Fibroblast of mammary gland (primary cell): ENCODE results near the gene ADGRD2.

ENCODE experiments used
- DNase-seq: peaks from one replicate; pipeline ENCODE4 v3.0.0-alpha.2; 2010; ENCODE audit warnings: low read depth
- H3K4me3 ChIP-seq: 2 replicates; pipeline ENCODE4 v1.5.1; 2011; ENCODE audit warnings: low read depth, mild to moderate bottlenecking, low read length, moderate library complexity; ENCODE audit not compliant: control insufficient read depth
- CTCF ChIP-seq: conservative IDR thresholded peaks from 2 replicates; pipeline ENCODE4 v1.5.1; 2011; ENCODE audit warnings: low read depth, low read length, inconsistent platforms; ENCODE audit not compliant: control insufficient read depth, insufficient read depth

Gene ADGRD2

DNA sequence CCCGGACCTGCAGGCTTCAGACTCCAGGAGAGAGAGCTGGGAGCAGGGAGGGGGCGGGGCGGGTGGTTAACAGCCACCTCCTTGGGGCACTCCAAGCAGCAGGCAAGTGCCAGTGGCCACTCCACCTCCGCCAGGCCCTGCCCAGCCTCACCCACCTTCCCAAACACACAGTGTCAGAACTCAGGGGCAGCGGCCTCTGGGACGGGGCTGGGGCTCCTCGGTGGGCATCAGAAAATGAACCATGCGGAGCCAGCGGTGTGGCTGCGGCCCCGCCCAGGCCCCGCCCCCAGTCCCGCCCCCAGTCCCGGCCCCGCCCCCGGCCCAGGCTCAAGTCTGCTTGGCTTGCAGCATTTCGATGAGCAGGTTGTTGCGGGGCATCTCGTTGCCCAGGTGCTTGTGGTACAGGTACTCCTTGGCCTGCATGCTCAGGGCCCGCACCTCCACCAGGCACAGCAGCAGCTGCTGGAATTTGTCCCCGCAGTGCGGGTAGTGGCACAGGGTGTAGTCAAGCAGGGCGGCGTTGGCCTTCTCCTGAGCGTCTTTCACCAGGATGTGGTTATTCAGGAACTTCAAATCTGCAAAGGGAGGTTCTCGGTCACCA is 32.3 kb downstream of the ADGRD2 start:
- DNase-seq = no peak
- H3K4me3 ChIP-seq = no peak overlapping the region
- no peak for TF ChIP-seq CTCF

DNA sequence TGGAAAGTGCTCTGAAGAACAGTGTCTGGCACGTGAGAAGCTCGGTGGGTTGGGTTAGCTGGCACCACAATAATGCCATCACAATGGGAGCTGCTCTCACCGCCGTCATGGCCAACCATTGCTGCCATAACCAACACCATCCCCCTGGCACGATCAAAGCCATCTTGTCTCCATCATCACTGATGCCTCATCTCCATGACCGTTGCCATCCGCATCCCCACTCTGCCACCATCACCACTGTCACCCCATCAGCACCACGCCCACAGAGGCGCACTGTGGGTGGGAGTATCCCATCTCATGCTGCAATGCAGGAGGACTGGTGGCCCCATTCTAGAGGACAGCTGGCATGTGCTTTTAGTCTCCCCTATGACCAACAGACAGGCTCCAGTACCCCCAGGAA is 33.2 kb downstream of the ADGRD2 start:
- no peak overlapping the region for H3K4me3 ChIP-seq
- no peak for DNase-seq
- no peak for TF ChIP-seq CTCF

GRCh38 chr9:124485201-124485600 is 35.0 kb downstream of the ADGRD2 start:
- no peak for DNase-seq
- TF ChIP-seq CTCF = no peak
- no peak overlapping the region for H3K4me3 ChIP-seq

DNA sequence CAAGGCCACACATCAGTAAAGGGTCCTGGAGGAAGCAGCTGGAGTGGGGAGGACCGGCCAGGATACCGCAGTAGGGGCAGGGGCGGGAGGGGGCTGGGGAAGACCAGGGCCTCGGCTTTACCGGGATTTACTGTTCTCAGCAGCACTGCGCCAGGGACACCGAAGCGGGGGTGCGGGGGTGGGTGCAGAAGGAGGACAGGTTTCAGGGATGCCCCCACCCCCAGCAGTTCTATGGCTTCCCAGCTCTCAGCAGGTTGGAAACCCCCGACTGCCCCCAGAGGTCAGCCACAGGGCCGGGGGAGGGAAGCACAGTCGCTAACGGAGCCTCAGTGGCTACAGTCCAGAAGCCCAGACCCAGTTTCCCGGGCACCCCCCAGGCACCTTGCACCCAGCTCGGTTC is 35.7 kb downstream of the ADGRD2 start:
- DNase-seq = no peak

DNA sequence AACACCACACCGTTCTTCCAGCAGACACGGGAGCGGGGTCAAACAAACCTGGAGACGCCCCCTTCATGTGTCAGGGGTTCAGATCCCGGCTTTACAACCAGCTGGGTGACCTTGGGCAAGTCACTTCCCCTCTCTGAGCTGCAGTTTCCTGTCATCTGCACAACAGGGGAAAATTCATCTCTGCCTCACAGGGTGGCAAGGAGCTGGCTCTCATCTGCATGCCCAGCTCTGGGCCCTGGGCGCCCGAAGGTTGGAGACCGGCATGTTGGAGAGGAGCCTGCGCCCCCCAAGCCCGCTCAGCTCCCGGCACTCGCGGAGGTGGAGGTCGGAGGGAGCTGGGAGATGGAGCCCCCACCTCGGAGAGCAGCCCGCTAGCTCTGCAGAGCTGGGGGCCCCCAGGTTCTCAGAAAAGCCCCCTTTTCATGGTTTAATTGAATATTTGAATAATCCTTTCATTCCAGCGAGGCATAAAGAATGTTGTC is 36.6 kb downstream of the ADGRD2 start:
- DNase-seq = no peak
- TF ChIP-seq CTCF = no peak
- no peak overlapping the region for H3K4me3 ChIP-seq

More for the DNA sequence above, 35.7 kb downstream of the ADGRD2 start:
- TF ChIP-seq CTCF = no peak
- no peak overlapping the region for H3K4me3 ChIP-seq

DNA sequence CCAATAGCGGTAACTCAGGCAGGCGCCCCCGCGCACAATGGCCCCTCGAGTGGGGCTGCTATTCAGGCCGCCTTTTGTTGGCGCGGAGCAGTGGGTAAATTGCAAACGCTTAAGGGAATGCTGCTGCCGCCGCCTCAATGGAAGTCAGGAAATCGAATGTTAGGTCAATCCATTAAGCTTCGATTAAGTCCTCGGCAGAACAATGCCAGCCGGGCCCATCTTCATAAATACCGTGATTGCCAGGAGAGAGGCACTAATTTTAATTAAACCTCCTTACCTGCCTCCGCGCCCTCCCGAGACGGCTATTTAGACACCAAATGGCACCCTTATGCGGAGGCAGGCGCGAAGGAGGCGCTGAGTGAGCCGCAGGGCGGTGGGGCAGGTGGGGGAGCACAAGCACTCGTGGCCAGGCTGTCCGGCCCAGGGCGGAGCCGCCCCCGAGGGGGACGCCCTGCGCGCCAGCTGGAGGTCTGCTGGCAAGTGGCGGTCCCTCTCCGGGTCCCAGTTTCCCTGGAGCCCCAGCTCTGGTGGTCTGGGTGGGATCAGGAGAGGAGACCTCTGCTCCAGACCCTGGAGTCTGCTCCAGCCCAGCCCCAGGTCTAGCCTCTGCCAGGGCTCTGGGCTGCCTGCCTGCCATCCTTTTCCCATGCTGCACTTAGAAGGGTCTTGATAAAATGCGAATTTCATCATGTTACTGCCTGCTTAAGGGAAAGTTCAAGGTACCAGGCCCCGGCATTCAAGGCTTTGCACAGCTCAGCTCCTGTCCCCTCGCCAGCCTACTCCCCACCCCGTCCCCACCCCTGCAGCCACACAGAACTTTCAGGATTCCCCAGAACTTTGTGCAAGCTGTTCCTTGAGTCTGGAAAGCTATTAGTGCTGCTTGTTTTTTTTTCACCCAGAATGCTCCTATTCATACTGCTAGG is 37.3 kb downstream of the ADGRD2 start:
- no peak for TF ChIP-seq CTCF
- DNase-seq = no peak
- no peak overlapping the region for H3K4me3 ChIP-seq
